Aorta (tissue), 5 donors: Measurements from ENCODE around the gene TRIM38. TPM values are rescaled to one million over a fixed set of nuclear protein-coding genes. Genes with fewer than 3 reads are reported as not detected.
"Not testable (repeated sequence)": the region's sequence is repeated elsewhere in the genome, so short reads cannot be mapped to it uniquely, and the experiment has no call there.

Source experiments
- ATAC-seq: fragments of 200-7000 bp; cut with Tn5 transposase; one replicate; pipeline ENCODE4 v1.9.1; 2022; ENCODE audit warnings: moderate library complexity; ENCODE audit not compliant: low FRiP score
- DNase-seq, 2 donors: peaks; one replicate each; pipeline ENCODE4 v3.0.0-alpha.2; 2020
- H3K27ac ChIP-seq, 2 donors: one replicate each; pipeline ENCODE4 v1.5.1; 2013; ENCODE audit warnings: low read length in 2 of 2, mild to moderate bottlenecking in 2 of 2, moderate library complexity in 2 of 2, control low read depth in 1 of 2, inconsistent platforms in 1 of 2, low read depth in 1 of 2
- H3K27me3 ChIP-seq, 2 donors: one replicate each; pipeline ENCODE4 v1.6.1; 2013; ENCODE audit warnings: control low read depth in 1 of 2, low read length in 1 of 2, mild to moderate bottlenecking in 1 of 2, moderate library complexity in 1 of 2; ENCODE audit not compliant: insufficient read depth in 2 of 2, control insufficient read depth in 1 of 2
- H3K36me3 ChIP-seq, 2 donors: one replicate each; pipeline ENCODE4 v1.6.1; 2013; ENCODE audit warnings: control low read depth in 1 of 2, low read length in 1 of 2, mild to moderate bottlenecking in 1 of 2; ENCODE audit not compliant: insufficient read depth in 2 of 2, control insufficient read depth in 1 of 2
- H3K4me1 ChIP-seq, 2 donors: one replicate each; pipeline ENCODE4 v1.6.1; 2013; ENCODE audit warnings: low read length in 2 of 2, control low read depth in 1 of 2, mild to moderate bottlenecking in 1 of 2, moderate library complexity in 1 of 2; ENCODE audit not compliant: insufficient read depth in 2 of 2, control insufficient read depth in 1 of 2
- H3K4me3 ChIP-seq, 2 donors: one replicate each; pipeline ENCODE4 v1.5.1; 2013; ENCODE audit warnings: low read length in 2 of 2, control low read depth in 1 of 2, mild to moderate bottlenecking in 1 of 2
- H3K9me3 ChIP-seq: one replicate; pipeline ENCODE4 v1.6.1; 2013; ENCODE audit warnings: mild to moderate bottlenecking, low read length; ENCODE audit not compliant: control insufficient read depth
- WGBS, 2 donors: extraction: QIAGEN DNeasy Blood & Tissue Kit; methylation state at CpG; one replicate each; pipeline ENCODE4 v1.1.7; 2013; 5-methylcytosine and 5-hydroxymethylcytosine counted together
- intact Hi-C, 2 donors: fragments of 100-400 bp; cut with DNase I; formaldehyde crosslinking; loops; one replicate each; pipeline versions ENCODE4 v1.14.2 to v1.15.0; 2022
- polyA plus RNA-seq, 2 donors: library from polyadenylated mRNA; stranded (reverse); fragments of 200-250 nt; gene quantifications; one replicate each; pipeline ENCODE4 v1.2.3, GENCODE V29; 2013
- total RNA-seq, 2 donors: library from RNA; stranded (reverse); fragmentation: NEBNext Ultra II Directional; extraction: Animal tissue kit (Norgen Biotek cat#: 25700); gene quantifications; one replicate each; pipeline ENCODE4 v1.2.1, GENCODE V29; 2021
- donor health status: healthy with polysubstance abuse.
- donor health status: Bipolar disorder and iron deficiency.
- donor health status: DM: no; HTN: no; CAD: no.
- donor health status: DM: no; HTN: no; CAD: no.
- donor health status: DM: yes; HTN: yes; CAD: no.

Gene TRIM38
- total and polyA plus RNA-seq, 4 donors, result 6.4 to 24.8 (median 18.1) TPM

GRCh38 chr6:26014386-26014785 lies 51.8 kb downstream of the TRIM38 start:
- 97 to 98% methylated on average over 5 of the region's 5 CpGs for WGBS, 2 donors

DNA sequence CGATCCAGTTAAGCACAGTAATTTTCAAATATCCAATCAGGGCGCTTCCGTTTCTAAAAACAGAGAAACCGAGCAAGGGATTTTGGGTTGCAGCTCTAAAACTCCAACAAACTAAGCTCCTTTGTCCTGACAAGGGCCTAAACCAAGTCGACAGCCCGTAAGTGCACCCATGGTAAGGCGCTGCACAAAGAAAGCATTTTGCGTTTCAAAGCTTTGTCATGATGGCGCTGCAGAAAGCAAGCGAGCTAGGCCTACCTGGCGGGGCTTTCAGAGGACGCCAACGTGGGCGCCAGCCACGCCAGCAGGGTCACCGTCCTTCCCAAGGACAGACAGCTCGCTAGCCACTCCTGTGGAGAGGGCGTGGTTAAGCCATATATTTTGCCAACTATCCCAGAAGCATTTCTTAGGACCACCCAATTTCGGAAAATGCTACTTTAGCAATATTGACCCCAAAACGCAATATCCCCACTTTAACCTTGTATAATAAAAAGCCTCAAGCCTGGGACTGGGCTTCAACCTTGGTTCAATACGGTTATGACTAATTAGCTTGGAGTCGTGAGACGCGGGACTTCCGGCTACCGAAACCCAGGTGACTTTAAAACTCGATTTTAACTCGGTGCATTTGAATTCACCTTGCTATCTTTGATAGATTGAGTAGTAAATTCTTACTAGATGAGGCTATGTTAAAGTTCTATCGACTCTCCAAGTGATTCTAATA lies 53.8 kb downstream of the TRIM38 start:
- no peak for ATAC-seq
- intact Hi-C loops, result no loop called here
- 18 to 19% methylated on average over 29 of the region's 29 CpGs for WGBS, 2 donors

More at GRCh38 chr6:26014386-26014785, 51.8 kb downstream of the TRIM38 start:
- H3K36me3 ChIP-seq, intact Hi-C loops, H3K27ac ChIP-seq, DNase-seq, ATAC-seq, H3K4me1 ChIP-seq, H3K9me3 ChIP-seq, H3K4me3 ChIP-seq, H3K27me3 ChIP-seq: not testable (repeated sequence)

GRCh38 chr6:26016963-26017631 lies 54.5 kb downstream of the TRIM38 start:
- H3K36me3 ChIP-seq, result no peaks in the 10 kb centered on the region
- H3K4me1 ChIP-seq, result no peaks in the 10 kb centered on the region
- WGBS, 2 donors, result 2 to 5% methylated on average over 29 of the region's 29 CpGs
- peak overlapping the region; percentile 2 to 31 for H3K4me3 ChIP-seq
- peak overlapping the region; percentile 91 to 92 for H3K27ac ChIP-seq
- intact Hi-C loops, result no loop called here
- peaks cover 0 to 2% of the 10 kb centered on the region in 2 donors for H3K27me3 ChIP-seq
- ATAC-seq (no peak), DNase-seq (no peak)
- H3K9me3 ChIP-seq, result no peaks in the 10 kb centered on the region

More for the DNA sequence above, 53.8 kb downstream of the TRIM38 start:
- H3K27ac ChIP-seq, result peak overlapping the region; percentile 28 to 91
- H3K4me3 ChIP-seq, result peak overlapping the region; percentile 2 to 31
- peaks cover 0 to 2% of the 10 kb centered on the region in 2 donors for H3K27me3 ChIP-seq
- no peaks in the 10 kb centered on the region for H3K4me1 ChIP-seq
- no peaks in the 10 kb centered on the region for H3K9me3 ChIP-seq
- no peaks in the 10 kb centered on the region for H3K36me3 ChIP-seq
- DNase-seq, result peak in 1 of 2 donors; percentile 59

GRCh38 chr6:26017632-26017966 lies 55.0 kb downstream of the TRIM38 start:
- 3% methylated on average over 18 of the region's 18 CpGs for WGBS, 2 donors
- Histone ChIP-seq H3K9me3 (no peaks in the 10 kb centered on the region), H3K4me3 (peak overlapping the region; percentile 2 to 31), H3K36me3 (no peaks in the 10 kb centered on the region), H3K27me3 (peaks cover 0 to 2% of the 10 kb centered on the region in 2 donors), H3K4me1 (no peaks in the 10 kb centered on the region), H3K27ac (peak overlapping the region; percentile 91 to 92)
- DNase-seq, result peak; percentile 90 to 93
- intact Hi-C loops, result no loop called here
- ATAC-seq, result peak; percentile 3

DNA sequence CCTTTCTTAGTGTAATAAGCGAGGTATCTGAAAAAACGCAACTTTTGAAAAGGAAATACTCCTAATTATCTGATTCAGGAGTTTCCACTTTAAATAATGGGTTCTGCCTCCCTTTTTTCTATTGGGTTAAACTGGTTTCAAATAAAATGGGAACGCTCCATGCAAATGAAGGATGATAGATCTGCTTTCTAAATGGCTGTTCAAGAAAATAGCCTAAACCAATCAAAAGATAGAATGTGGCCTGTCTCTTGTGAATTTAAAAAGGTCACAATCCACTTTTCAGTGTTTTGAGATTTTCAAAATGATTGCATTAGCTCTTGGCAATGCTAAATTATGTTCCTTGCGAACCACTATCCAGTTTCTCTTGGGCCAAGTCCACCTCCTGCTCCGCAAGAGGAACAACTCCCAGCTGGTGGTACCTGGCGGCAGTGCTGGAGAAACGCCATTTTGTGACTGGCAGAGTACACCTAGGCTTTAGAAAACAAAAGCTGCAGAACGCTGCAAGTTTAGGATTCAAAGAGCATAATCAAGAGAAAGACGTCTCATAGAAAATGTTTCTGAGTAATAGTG lies 56.7 kb downstream of the TRIM38 start:
- no peaks in the 10 kb centered on the region for H3K9me3 ChIP-seq
- no peaks in the 10 kb centered on the region for H3K4me1 ChIP-seq
- ATAC-seq, result no peak
- H3K4me3 ChIP-seq, result no peak overlapping the region
- no peak for DNase-seq
- H3K27ac ChIP-seq, result no peak overlapping the region
- H3K36me3 ChIP-seq, result no peaks in the 10 kb centered on the region
- intact Hi-C loops, result no loop called here
- H3K27me3 ChIP-seq, result peaks cover 0 to 2% of the 10 kb centered on the region in 2 donors
- 56 to 65% methylated on average over 9 of the region's 9 CpGs for WGBS, 2 donors

DNA sequence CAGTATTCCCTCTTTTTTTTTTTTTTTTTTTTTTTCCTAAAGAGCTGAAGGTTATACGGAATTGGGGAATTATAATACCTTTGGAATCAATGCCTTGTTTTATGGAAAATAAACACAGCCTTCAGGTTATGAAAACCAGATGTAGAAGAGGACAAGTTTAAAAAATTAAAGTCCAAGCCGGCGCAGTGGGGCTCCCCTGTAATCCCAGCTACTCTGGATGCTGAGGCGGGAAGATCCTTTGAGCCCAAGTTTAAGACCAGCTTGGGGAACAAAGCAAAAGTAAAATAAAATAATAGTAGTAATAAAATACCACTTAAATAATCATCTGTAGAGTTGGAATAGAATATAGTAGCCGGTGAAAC lies 57.3 kb downstream of the TRIM38 start:
- ATAC-seq (no peak), DNase-seq (no peak)
- intact Hi-C loops, result no loop called here
- Histone ChIP-seq H3K4me1 (no peaks in the 10 kb centered on the region), H3K9me3 (no peaks in the 10 kb centered on the region), H3K4me3 (no peak overlapping the region), H3K27ac (no peak overlapping the region), H3K36me3 (no peaks in the 10 kb centered on the region), H3K27me3 (peaks cover 0 to 2% of the 10 kb centered on the region in 2 donors)
- WGBS, 2 donors, result 6 to 22% methylated on average over 5 of the region's 5 CpGs

DNA sequence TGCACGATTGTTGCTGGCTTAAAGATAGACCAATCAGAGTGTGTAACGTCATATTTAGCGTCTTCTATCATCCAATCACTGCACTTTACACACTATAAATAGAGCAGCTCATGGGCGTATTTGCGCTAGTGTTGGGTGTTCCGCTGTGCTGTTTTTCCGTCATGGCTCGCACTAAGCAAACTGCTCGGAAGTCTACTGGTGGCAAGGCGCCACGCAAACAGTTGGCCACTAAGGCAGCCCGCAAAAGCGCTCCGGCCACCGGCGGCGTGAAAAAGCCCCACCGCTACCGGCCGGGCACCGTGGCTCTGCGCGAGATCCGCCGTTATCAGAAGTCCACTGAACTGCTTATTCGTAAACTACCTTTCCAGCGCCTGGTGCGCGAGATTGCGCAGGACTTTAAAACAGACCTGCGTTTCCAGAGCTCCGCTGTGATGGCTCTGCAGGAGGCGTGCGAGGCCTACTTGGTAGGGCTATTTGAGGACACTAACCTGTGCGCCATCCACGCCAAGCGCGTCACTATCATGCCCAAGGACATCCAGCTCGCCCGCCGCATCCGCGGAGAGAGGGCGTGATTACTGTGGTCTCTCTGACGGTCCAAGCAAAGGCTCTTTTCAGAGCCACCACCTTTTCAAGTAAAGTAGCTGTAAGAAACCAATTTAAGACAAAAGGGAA lies 57.9 kb downstream of the TRIM38 start:
- H3K36me3 ChIP-seq, result no peaks in the 10 kb centered on the region
- H3K27me3 ChIP-seq, result peaks cover 0 to 2% of the 10 kb centered on the region in 2 donors
- 0% methylated on average over 45 of the region's 45 CpGs for WGBS, 2 donors
- ATAC-seq (peak; percentile 91), DNase-seq (peak; percentile 85 to 91)
- H3K9me3 ChIP-seq, result no peaks in the 10 kb centered on the region
- H3K4me3 ChIP-seq, result peak overlapping the region; percentile 53 to 83
- intact Hi-C loops, result no loop called here
- no peaks in the 10 kb centered on the region for H3K4me1 ChIP-seq
- H3K27ac ChIP-seq, result peak overlapping the region; percentile 85 to 98

GRCh38 chr6:26021001-26021349 lies 58.4 kb downstream of the TRIM38 start:
- H3K9me3 ChIP-seq, result no peaks in the 10 kb centered on the region
- H3K4me1 ChIP-seq, result no peaks in the 10 kb centered on the region
- WGBS, 2 donors, result 0% methylated on average over 23 of the region's 23 CpGs
- peaks cover 0 to 2% of the 10 kb centered on the region in 2 donors for H3K27me3 ChIP-seq
- ATAC-seq (peak; percentile 45), DNase-seq (peak; percentile 80 to 88)
- intact Hi-C loops, result no loop called here
- peak overlapping the region; percentile 85 to 98 for H3K27ac ChIP-seq
- peak overlapping the region; percentile 53 to 83 for H3K4me3 ChIP-seq
- no peaks in the 10 kb centered on the region for H3K36me3 ChIP-seq
